ENCODE data around the gene FAM229A. TPM values are rescaled to one million over a fixed set of nuclear protein-coding genes. Genes with fewer than 3 reads are reported as not detected.

FAM229A gene
- total and polyA plus RNA-seq, 2 donors (not counting 1 experiment from before 2014, with no cell fraction given): 0.77 to 0.99 TPM

DNA sequence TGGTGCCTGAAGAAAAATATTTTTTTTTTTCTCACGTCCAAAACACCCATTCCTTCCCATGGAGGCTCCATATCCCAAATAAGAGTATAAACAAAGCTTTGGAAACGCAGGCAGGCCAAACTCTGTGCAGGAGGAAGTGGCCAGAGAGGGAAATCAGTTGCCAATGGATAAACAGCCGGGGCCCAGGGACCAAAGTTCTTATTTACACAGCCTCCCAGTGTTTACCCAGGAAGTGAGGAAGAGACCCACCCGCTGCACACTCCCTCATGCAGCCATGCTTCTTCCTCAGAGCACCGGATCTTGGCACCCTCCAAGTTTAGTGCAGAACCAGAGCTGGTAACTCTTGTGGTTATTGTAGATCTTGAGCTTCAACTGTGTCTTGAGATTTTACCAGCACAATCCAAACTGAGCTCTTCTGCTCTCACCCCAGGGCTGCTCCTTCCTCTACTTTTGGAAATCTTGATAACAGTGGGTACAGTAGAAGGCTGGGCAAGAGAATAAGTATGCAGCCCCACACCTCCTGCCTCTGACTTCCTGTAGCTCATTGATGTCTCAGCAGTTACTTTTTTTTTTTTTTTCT lies 40.5 kb downstream of the FAM229A start:
- TF ChIP-seq EZH2 (IDR thresholded peaks at IDR 0.05; ENCODE audit: low read length, missing control alignments): no peak
- TF ChIP-seq, protein P1, sequence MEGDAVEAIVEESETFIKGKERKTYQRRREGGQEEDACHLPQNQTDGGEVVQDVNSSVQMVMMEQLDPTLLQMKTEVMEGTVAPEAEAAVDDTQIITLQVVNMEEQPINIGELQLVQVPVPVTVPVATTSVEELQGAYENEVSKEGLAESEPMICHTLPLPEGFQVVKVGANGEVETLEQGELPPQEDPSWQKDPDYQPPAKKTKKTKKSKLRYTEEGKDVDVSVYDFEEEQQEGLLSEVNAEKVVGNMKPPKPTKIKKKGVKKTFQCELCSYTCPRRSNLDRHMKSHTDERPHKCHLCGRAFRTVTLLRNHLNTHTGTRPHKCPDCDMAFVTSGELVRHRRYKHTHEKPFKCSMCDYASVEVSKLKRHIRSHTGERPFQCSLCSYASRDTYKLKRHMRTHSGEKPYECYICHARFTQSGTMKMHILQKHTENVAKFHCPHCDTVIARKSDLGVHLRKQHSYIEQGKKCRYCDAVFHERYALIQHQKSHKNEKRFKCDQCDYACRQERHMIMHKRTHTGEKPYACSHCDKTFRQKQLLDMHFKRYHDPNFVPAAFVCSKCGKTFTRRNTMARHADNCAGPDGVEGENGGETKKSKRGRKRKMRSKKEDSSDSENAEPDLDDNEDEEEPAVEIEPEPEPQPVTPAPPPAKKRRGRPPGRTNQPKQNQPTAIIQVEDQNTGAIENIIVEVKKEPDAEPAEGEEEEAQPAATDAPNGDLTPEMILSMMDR (conservative IDR thresholded peaks at IDR 0.05 in 1 of 2, IDR thresholded peaks at IDR 0.05 in 1 of 2; ENCODE audit: low read depth in 1 of 2, low read length in 2 of 2): no peak
- no peak overlapping the region for H3K27ac ChIP-seq (ENCODE audit: insufficient read depth, low read length)
- no peak for DNase-seq (ENCODE audit: low read depth in 2 of 2)
- H3K27me3 ChIP-seq (ENCODE audit: control insufficient read depth, insufficient read depth, low read length): no peaks in the 10 kb centered on the region
- no peak overlapping the region for H3K4me3 ChIP-seq (replicated peaks in 1 of 4; ENCODE audit: control extremely low read depth in 1 of 4, insufficient read depth in 1 of 4, low read depth in 3 of 4, low read length in 4 of 4)
- H2AFZ ChIP-seq (ENCODE audit: low read length): no peak overlapping the region
- no peak overlapping the region for H3K4me2 ChIP-seq (ENCODE audit: extremely low read depth, insufficient read depth, low read length)
- H3K9ac ChIP-seq (ENCODE audit: insufficient read depth, low read length): no peak overlapping the region
- peaks cover 4% of the 10 kb centered on the region for H3K4me1 ChIP-seq (ENCODE audit: control insufficient read depth, extremely low read depth, insufficient read depth, low read length)
- no peaks in the 10 kb centered on the region for H3K9me3 ChIP-seq (ENCODE audit: control insufficient read depth, insufficient read depth, low read depth, low read length)
- H3K79me2 ChIP-seq (ENCODE audit: control insufficient read depth, insufficient read depth, low read length): no peaks in the 10 kb centered on the region
- no peaks in the 10 kb centered on the region for H4K20me1 ChIP-seq (ENCODE audit: control insufficient read depth, extremely low read depth, insufficient read depth, low read length)
- peaks cover 1% of the 10 kb centered on the region for H3K36me3 ChIP-seq (ENCODE audit: control insufficient read depth, insufficient read depth, low read length)

DNA sequence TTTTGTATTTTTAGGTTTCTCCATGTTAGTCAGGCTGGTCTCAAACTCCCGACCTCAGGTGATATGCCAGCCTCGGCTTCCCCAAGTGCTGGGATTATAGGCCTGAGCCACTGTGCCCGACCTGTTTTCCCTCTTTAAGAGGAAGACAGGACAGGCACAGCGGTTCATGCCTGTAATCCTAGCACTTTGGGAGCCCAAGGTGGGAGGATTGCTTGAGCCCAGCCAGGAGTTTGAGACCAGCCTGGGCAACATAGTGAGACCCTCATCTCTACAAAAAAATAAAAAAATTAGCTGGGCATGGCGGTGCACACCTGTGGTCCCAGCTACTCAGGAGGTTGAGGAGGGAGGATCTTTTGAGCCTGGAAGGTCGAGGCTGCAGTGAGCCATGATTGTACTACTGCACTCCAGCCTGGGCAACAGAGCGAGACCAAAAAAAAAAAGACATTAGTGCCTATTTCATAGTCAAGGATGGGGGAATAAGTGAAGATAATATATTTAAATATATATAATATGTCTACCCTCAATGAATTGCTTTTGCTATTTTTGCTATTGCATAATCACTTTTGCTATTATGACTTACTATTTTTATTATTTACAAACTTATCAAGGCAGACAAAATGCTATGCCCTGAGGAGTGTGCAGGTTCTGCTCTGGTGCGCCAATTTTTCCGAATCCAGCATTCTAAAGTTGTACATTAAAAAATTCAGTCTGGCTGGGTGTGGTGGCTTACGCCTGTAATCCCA lies 44.0 kb downstream of the FAM229A start:
- peaks cover 4% of the 10 kb centered on the region for H3K4me1 ChIP-seq (ENCODE audit: control insufficient read depth, extremely low read depth, insufficient read depth, low read length)
- no peak overlapping the region for H2AFZ ChIP-seq (ENCODE audit: low read length)
- no peak overlapping the region for H3K9ac ChIP-seq (ENCODE audit: insufficient read depth, low read length)
- no peaks in the 10 kb centered on the region for H3K79me2 ChIP-seq (ENCODE audit: control insufficient read depth, insufficient read depth, low read length)
- no peak overlapping the region for H3K4me2 ChIP-seq (ENCODE audit: extremely low read depth, insufficient read depth, low read length)
- TF ChIP-seq, protein P1 (conservative IDR thresholded peaks at IDR 0.05 in 1 of 2, IDR thresholded peaks at IDR 0.05 in 1 of 2; ENCODE audit: low read depth in 1 of 2, low read length in 2 of 2): no peak
- TF ChIP-seq EZH2 (IDR thresholded peaks at IDR 0.05; ENCODE audit: low read length, missing control alignments): no peak
- no peaks in the 10 kb centered on the region for H3K9me3 ChIP-seq (ENCODE audit: control insufficient read depth, insufficient read depth, low read depth, low read length)
- no peak overlapping the region for H3K4me3 ChIP-seq (replicated peaks in 1 of 4; ENCODE audit: control extremely low read depth in 1 of 4, insufficient read depth in 1 of 4, low read depth in 3 of 4, low read length in 4 of 4)
- DNase-seq (ENCODE audit: low read depth in 2 of 2): no peak
- H3K27me3 ChIP-seq (ENCODE audit: control insufficient read depth, insufficient read depth, low read length): no peaks in the 10 kb centered on the region
- H4K20me1 ChIP-seq (ENCODE audit: control insufficient read depth, extremely low read depth, insufficient read depth, low read length): no peaks in the 10 kb centered on the region
- H3K36me3 ChIP-seq (ENCODE audit: control insufficient read depth, insufficient read depth, low read length): no peaks in the 10 kb centered on the region
- no peak overlapping the region for H3K27ac ChIP-seq (ENCODE audit: insufficient read depth, low read length)

DNA sequence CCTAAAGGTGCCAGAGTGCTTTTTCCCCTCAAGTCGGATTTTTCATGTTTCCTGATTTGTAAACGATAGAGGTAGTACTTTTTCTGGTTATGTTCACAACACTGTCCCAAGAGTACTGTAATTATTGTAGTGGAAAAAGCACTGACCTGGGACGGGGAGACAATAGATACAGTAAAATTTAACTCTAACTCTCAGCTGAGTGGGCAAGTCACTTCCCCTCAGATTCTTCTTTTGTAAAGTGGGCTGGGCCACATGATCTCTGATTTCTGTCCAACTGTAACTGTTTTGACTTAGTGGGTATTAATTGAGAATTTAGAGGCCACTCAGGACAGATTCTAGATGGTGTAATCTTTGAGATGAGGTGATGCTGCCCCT lies 45.4 kb downstream of the FAM229A start:
- Histone ChIP-seq H3K36me3 (ENCODE audit: control insufficient read depth, insufficient read depth, low read length) (no peaks in the 10 kb centered on the region), H3K9me3 (ENCODE audit: control insufficient read depth, insufficient read depth, low read depth, low read length) (no peaks in the 10 kb centered on the region), H3K4me1 (ENCODE audit: control insufficient read depth, extremely low read depth, insufficient read depth, low read length) (peaks cover 3% of the 10 kb centered on the region), H3K27me3 (ENCODE audit: control insufficient read depth, insufficient read depth, low read length) (no peaks in the 10 kb centered on the region), H3K4me3 (replicated peaks in 1 of 4; ENCODE audit: control extremely low read depth in 1 of 4, insufficient read depth in 1 of 4, low read depth in 3 of 4, low read length in 4 of 4) (no peak overlapping the region), H4K20me1 (ENCODE audit: control insufficient read depth, extremely low read depth, insufficient read depth, low read length) (no peaks in the 10 kb centered on the region), H3K9ac (ENCODE audit: insufficient read depth, low read length) (no peak overlapping the region), H3K4me2 (ENCODE audit: extremely low read depth, insufficient read depth, low read length) (no peak overlapping the region), H3K79me2 (ENCODE audit: control insufficient read depth, insufficient read depth, low read length) (no peaks in the 10 kb centered on the region), H3K27ac (ENCODE audit: insufficient read depth, low read length) (no peak overlapping the region), H2AFZ (ENCODE audit: low read length) (no peak overlapping the region)
- TF ChIP-seq, protein P1 (conservative IDR thresholded peaks at IDR 0.05 in 1 of 2, IDR thresholded peaks at IDR 0.05 in 1 of 2; ENCODE audit: low read depth in 1 of 2, low read length in 2 of 2): no peak
- TF ChIP-seq EZH2 (IDR thresholded peaks at IDR 0.05; ENCODE audit: low read length, missing control alignments): no peak
- DNase-seq (ENCODE audit: low read depth in 2 of 2): no peak
